ENCODE results near the gene B3GALNT2.
A peak's percentile ranks its signal among the peaks of the same experiment; 100 is the strongest.
"Not testable (repeated sequence)": the region's sequence is repeated elsewhere in the genome, so short reads cannot be mapped to it uniquely, and the experiment has no call there.

Gene B3GALNT2

DNA sequence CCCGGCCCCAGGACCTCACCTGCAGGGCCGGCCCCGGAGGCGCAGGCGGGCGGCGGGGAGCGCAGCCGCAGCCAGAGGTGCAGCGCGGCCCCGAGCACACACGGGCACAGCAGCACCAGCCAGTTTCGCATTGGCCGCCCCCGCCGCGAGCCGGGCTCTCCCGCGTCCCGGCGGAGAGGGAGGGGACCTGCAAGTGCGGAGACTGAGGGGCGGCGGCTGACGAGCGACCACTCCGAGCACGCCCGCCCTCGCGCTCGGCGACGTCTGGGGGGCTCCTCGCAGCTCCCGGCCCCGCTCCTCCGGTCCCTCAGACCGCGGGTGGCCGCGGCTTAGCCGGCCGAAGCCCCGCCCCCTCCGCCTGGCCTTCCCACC, at the start of gene B3GALNT2:
Gene B3GALNT2 (minus strand): TSS at position 331 of the 372 bp plus-strand sequence. CDS start 200 bp downstream, at position 131.
- no peak for DNase-seq (ENCODE audit: low read depth in 2 of 2)

DNA sequence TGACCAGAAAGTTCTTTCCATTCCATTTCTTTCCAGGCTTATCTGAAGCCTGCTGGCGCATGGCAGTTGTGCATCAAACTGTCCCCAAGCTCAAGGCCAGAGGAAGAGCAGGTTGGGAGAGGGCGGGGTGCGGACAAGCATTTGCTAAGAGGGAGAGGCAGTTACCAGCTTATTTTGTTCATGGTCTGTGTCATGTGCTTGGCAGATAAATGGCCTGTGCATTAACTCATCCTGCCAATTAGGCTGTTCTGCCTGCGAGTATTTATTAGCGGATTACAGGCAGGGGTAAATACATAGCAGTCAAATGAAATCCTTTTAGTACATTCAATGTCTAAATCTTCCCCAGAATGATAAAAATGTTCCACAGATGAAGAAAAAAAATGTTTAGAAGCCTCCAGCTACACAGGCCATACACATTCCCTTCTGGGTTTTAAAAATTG, 48.9 kb upstream of the B3GALNT2 start:
- DNase-seq (ENCODE audit: low read depth in 2 of 2): no peak

DNA sequence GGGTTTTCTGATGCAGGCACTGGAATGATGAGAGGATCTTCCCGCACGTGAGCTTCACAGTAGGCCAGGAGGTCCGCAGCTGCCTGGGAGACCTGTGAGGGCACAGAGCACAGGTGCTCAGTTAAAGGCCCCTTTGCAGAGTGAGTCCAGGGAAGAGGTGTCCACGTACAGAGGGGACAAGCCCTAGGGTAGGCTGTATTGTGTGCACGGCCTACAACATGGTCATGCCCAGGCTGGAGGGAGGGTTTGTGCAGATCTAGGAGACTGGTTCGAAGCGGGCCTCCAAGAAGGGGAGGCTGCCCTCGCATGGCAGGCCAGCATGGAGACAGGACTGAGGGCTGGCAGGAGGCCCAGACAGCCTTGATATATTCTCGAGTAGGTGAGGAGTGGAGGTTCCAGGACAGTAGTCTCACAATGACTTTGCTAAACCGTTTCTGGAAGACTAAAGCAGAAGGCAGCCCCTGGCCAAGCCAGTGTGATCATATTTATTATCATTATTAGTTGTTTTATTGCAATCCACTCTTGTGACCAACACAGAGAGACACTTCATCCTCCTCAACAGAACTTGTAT, 48.0 kb upstream of the B3GALNT2 start:
- no peak for DNase-seq (ENCODE audit: low read depth in 2 of 2)

- DNase-seq (ENCODE audit: low read depth in 2 of 2): no peak
These were observed 45.3 kb upstream of the B3GALNT2 start for GRCh38 chr1:235549351-235550139.

GRCh38 chr1:235546369-235547155, 42.3 kb upstream of the B3GALNT2 start:
- DNase-seq (ENCODE audit: low read depth in 2 of 2): not testable (repeated sequence)

DNA sequence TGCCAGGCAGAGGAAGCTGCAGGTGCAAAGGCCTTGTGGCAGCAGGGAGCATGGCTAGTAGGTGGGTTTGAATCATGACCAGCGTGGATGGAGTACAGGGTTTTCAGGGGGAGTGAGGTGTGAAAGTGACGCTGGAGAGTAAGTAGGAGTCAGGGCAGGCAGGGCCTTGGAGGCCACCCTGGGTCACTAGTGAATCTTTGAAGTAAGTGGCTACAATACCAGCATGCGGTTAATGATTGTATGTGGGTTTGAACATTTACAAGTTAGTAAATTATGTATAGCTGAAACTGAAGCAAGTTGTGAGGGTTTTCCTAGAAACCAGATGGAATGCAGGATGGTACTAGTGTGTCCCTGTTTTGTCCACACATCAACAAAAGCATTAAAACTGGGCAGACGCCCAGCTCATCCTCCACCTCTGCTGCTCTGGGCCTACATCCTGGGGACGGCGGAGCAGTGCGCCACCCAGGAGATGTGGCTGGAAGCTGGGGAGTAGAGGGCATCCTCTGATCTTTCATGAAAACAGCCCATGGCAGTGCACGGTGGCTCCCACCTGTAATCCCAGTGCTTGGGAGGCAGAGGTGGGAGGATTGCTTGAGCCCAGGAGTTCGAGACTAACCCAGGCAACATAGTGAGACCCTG, 41.2 kb upstream of the B3GALNT2 start:
- no peak for DNase-seq (ENCODE audit: low read depth in 2 of 2)

GRCh38 chr1:235542845-235543244, 38.6 kb upstream of the B3GALNT2 start:
- not testable (repeated sequence) for DNase-seq (ENCODE audit: low read depth in 2 of 2)

- DNase-seq (ENCODE audit: low read depth in 2 of 2): no peak
These were observed 29.4 kb upstream of the B3GALNT2 start for GRCh38 chr1:235533476-235534168.

- no peak for DNase-seq (ENCODE audit: low read depth in 2 of 2)
These were observed 28.1 kb upstream of the B3GALNT2 start for GRCh38 chr1:235532360-235532759.

GRCh38 chr1:235527196-235527814, 23.1 kb upstream of the B3GALNT2 start:
- no peak for DNase-seq (ENCODE audit: low read depth in 2 of 2)

- DNase-seq (ENCODE audit: low read depth in 2 of 2): no peak
These were observed 21.1 kb upstream of the B3GALNT2 start for GRCh38 chr1:235525314-235525713.

GRCh38 chr1:235516862-235517446, 12.7 kb upstream of the B3GALNT2 start:
- DNase-seq (ENCODE audit: low read depth in 2 of 2): no peak

GRCh38 chr1:235515844-235516512, 11.7 kb upstream of the B3GALNT2 start:
- no peak for DNase-seq (ENCODE audit: low read depth in 2 of 2)

- no peak for DNase-seq (ENCODE audit: low read depth in 2 of 2)
These were observed 9.5 kb upstream of the B3GALNT2 start for GRCh38 chr1:235513495-235514366.

- DNase-seq (ENCODE audit: low read depth in 2 of 2): no peak
These were observed 7.4 kb upstream of the B3GALNT2 start for GRCh38 chr1:235511470-235512240.

- no peak for DNase-seq (ENCODE audit: low read depth in 2 of 2)
These were observed 6.6 kb upstream of the B3GALNT2 start for GRCh38 chr1:235510823-235511222.

- DNase-seq (ENCODE audit: low read depth in 2 of 2): no peak
These were observed 3.4 kb upstream of the B3GALNT2 start for GRCh38 chr1:235507623-235508022.

GRCh38 chr1:235504494-235505222, 406 bp upstream of the B3GALNT2 start:
- peak; percentile 97 for DNase-seq (ENCODE audit: low read depth in 2 of 2)
